ENCODE results near the gene EPB41L2.

- TF ChIP-seq CTCF (IDR thresholded peaks at IDR 0.05) = no peak
- TF ChIP-seq EP300 (IDR thresholded peaks at IDR 0.05) = no peak
Measured at GRCh38 chr6:131062241-131063027, 611 bp downstream of the EPB41L2 start.
